Measurements from ENCODE around the gene MIER2. TPM values are rescaled to one million over a fixed set of nuclear protein-coding genes. Genes with fewer than 3 reads are reported as not detected.
"Not testable (repeated sequence)": the region's sequence is repeated elsewhere in the genome, so short reads cannot be mapped to it uniquely, and the experiment has no call there.

Gene MIER2
- total and polyA plus RNA-seq, 4 donors = 9.4 to 49.0 (median 28.4) TPM

DNA sequence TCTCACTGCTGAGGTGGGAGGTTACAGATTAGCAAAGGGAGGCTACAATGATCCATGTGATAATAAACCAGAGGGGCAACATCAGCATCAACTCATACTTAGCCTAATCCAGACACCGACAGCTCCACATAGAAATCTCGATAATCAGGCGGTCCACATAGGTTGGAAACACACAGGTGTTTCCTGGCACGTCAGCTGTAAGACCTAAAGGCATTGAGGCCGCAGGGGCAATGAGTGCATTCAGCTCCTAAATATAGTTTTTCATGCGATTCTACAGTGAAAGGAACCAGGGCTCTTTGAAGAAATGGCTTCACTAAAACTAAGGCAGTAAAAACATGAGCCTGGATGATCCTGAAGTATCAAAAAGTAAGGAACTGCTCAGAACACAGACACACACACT lies 72.7 kb downstream of the MIER2 start:
- peaks cover 8% of the 10 kb centered on the region for H3K4me1 ChIP-seq (ENCODE audit: control insufficient read depth, insufficient read depth, low read length)
- H3K27me3 ChIP-seq (ENCODE audit: control insufficient read depth, insufficient read depth, low read length) = peaks cover 16% of the 10 kb centered on the region
- no peaks in the 10 kb centered on the region for H3K36me3 ChIP-seq (ENCODE audit: control insufficient read depth, insufficient read depth, low read length)
- 90% methylated on average over 6 of the region's 6 CpGs for WGBS (ENCODE audit: insufficient coverage)
- no peaks in the 10 kb centered on the region for H3K9me3 ChIP-seq (ENCODE audit: control insufficient read depth, insufficient read depth, low read length)
- no peak for DNase-seq (ENCODE audit: low read depth in 4 of 6, low spot score in 6 of 6)
- H3K27ac ChIP-seq (ENCODE audit: low read depth, low read length) = no peak overlapping the region
- no peak overlapping the region for H3K4me3 ChIP-seq (ENCODE audit: low read depth, low read length)

DNA sequence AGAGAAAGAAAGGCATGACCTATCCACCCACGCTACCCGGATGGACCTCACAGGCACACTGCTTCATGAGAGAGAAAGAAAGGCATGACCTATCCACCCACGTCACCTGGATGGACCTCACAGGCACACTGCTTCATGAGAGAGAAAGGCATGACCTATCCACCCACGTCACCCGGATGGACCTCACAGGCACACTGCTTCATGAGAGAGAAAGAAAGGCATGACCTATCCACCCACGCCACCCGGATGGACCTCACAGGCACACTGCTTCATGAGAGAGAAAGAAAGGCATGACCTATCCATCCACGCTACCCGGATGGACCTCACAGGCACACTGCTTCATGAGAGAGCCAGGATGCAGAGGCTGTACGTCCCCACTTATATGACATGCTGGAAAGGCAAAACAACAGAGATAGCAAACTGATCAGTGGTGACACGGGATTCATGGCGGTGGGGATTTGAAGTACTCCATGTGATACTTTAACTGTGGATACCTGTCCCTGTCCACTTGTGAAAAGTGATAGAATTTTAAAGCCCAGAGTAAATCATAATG lies 73.8 kb downstream of the MIER2 start:
- peaks cover 16% of the 10 kb centered on the region for H3K27me3 ChIP-seq (ENCODE audit: control insufficient read depth, insufficient read depth, low read length)
- H3K4me3 ChIP-seq (ENCODE audit: low read depth, low read length); DNase-seq (ENCODE audit: low read depth in 4 of 6, low spot score in 6 of 6); H3K4me1 ChIP-seq (ENCODE audit: control insufficient read depth, insufficient read depth, low read length); H3K36me3 ChIP-seq (ENCODE audit: control insufficient read depth, insufficient read depth, low read length); H3K27ac ChIP-seq (ENCODE audit: low read depth, low read length); H3K9me3 ChIP-seq (ENCODE audit: control insufficient read depth, insufficient read depth, low read length): not testable (repeated sequence)
- WGBS (ENCODE audit: insufficient coverage) = 65% methylated on average over 5 of the region's 12 CpGs

DNA sequence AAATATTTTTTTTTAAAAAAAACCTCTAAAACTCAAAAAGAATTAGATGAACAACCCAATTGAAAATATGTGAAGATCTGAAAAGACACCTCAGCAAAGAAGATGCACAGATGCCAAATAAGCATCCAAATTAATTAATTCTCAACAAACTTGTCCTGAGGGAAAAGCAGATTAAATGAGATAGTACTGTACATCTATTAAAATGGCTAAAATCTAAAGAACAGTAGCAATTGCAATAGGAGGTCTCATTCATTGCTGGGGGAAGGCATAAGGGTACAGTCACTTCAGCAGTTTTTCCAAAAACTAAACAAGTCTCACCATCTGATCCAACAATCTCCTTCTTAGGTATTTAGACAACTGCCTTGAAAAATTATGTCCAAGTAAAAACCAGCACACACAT lies 75.4 kb downstream of the MIER2 start:
- no peaks in the 10 kb centered on the region for H3K9me3 ChIP-seq (ENCODE audit: control insufficient read depth, insufficient read depth, low read length)

DNA sequence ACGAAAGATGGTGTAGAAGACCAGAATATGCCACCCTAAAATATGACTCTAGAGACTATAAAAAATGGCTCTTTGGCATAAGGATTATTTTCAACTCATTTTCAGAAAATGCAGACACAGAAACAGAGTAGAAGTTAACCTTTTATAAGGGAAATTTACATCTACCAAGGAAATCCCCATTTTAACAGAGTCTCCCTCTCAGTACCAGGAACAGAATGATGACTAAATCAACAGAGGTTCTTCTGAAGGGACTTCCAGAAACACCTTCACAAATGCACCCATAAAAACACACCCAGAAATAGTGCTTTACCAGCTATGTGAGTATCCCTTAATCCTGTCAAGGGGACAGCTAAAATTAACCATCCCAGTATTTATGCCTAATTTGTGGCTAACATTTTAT lies 82.5 kb downstream of the MIER2 start:
- Histone ChIP-seq H3K36me3 (ENCODE audit: control insufficient read depth, insufficient read depth, low read length) (no peaks in the 10 kb centered on the region), H3K27ac (ENCODE audit: low read depth, low read length) (no peak overlapping the region), H3K4me1 (ENCODE audit: control insufficient read depth, insufficient read depth, low read length) (peaks cover 3% of the 10 kb centered on the region), H3K27me3 (ENCODE audit: control insufficient read depth, insufficient read depth, low read length) (peaks cover 12% of the 10 kb centered on the region), H3K9me3 (ENCODE audit: control insufficient read depth, insufficient read depth, low read length) (no peaks in the 10 kb centered on the region), H3K4me3 (ENCODE audit: low read depth, low read length) (no peak overlapping the region)
- WGBS (ENCODE audit: insufficient coverage) = no CpG with 5 or more reads among the region's 1 CpG
- no peak for DNase-seq (ENCODE audit: low read depth in 4 of 6, low spot score in 6 of 6)

More for the DNA sequence above, 75.4 kb downstream of the MIER2 start:
- Histone ChIP-seq H3K4me1 (ENCODE audit: control insufficient read depth, insufficient read depth, low read length) (peaks cover 8% of the 10 kb centered on the region), H3K4me3 (ENCODE audit: low read depth, low read length) (no peak overlapping the region), H3K27me3 (ENCODE audit: control insufficient read depth, insufficient read depth, low read length) (peaks cover 18% of the 10 kb centered on the region), H3K36me3 (ENCODE audit: control insufficient read depth, insufficient read depth, low read length) (no peaks in the 10 kb centered on the region), H3K27ac (ENCODE audit: low read depth, low read length) (no peak overlapping the region)
- no peak for DNase-seq (ENCODE audit: low read depth in 4 of 6, low spot score in 6 of 6)

DNA sequence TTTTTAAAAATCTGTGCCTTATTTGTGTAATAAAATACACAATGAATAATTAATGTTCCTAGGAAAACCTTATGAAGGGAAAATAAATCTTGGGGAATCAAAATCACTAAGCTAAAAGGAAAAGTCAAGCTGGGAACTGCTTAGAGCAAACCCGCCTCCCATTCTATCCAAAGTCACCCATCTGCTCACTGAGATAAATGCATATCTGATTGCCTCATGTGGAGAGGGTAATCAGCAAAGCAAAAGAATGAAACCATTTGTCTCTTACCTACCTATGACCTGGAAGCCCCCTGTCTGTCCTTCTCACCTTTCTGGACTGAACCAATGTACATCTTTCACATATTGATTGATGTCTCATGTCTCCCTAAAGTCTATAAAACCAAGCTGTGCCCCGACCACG lies 87.8 kb downstream of the MIER2 start:
- not testable (repeated sequence) for H3K36me3 ChIP-seq (ENCODE audit: control insufficient read depth, insufficient read depth, low read length); DNase-seq (ENCODE audit: low read depth in 4 of 6, low spot score in 6 of 6); H3K4me3 ChIP-seq (ENCODE audit: low read depth, low read length); H3K4me1 ChIP-seq (ENCODE audit: control insufficient read depth, insufficient read depth, low read length); H3K27me3 ChIP-seq (ENCODE audit: control insufficient read depth, insufficient read depth, low read length); H3K27ac ChIP-seq (ENCODE audit: low read depth, low read length); H3K9me3 ChIP-seq (ENCODE audit: control insufficient read depth, insufficient read depth, low read length)
- no CpG with 5 or more reads among the region's 3 CpGs for WGBS (ENCODE audit: insufficient coverage)

Other genes starting within 250 kb of the MIER2 start
- not detected for gene OR4F17, start 237.7 kb downstream of the MIER2 start, total RNA-seq
- gene OR4F17, start 237.7 kb downstream of the MIER2 start, polyA plus RNA-seq (ENCODE audit: insufficient read length in 2 of 2) = not detected
- 10 to 100 TPM; 11.8 to 12.4 TPM for gene PLPP2, start 53.4 kb downstream of the MIER2 start, total RNA-seq
- 10 to 100 TPM; 15.2 to 24.2 TPM for gene PLPP2, start 53.4 kb downstream of the MIER2 start, polyA plus RNA-seq (ENCODE audit: insufficient read length in 2 of 2)
- gene C2CD4C, start 64.4 kb upstream of the MIER2 start, total RNA-seq = 1 to 10 TPM; 8.7 to 9.4 TPM
- 10 to 100 TPM; 30.8 to 32.6 TPM for gene C2CD4C, start 64.4 kb upstream of the MIER2 start, polyA plus RNA-seq (ENCODE audit: insufficient read length in 2 of 2)
- 10 to 100 TPM; 15.5 to 24.2 TPM for gene SHC2, start 116.2 kb upstream of the MIER2 start, total RNA-seq
- 100 to 1,000 TPM in 1 of 2 donors, 10 to 100 TPM in 1; 92.7 to 111 TPM for gene SHC2, start 116.2 kb upstream of the MIER2 start, polyA plus RNA-seq (ENCODE audit: insufficient read length in 2 of 2)
- gene MADCAM1, start 151.7 kb upstream of the MIER2 start, total RNA-seq = 1 to 10 TPM in 1 of 2 donors, under 1 TPM in 1; 0.40 to 2.6 TPM
- 1 to 10 TPM; 5.3 to 7.1 TPM for gene MADCAM1, start 151.7 kb upstream of the MIER2 start, polyA plus RNA-seq (ENCODE audit: insufficient read length in 2 of 2)
- gene TPGS1, start 162.7 kb upstream of the MIER2 start, total RNA-seq = 10 to 100 TPM in 1 of 2 donors, 1 to 10 TPM in 1; 9.9 to 23.9 TPM
- 10 to 100 TPM; 30.3 to 31.3 TPM for gene TPGS1, start 162.7 kb upstream of the MIER2 start, polyA plus RNA-seq (ENCODE audit: insufficient read length in 2 of 2)
- gene CDC34, start 187.0 kb upstream of the MIER2 start, total RNA-seq = 10 to 100 TPM; 35.5 to 85.5 TPM
- gene CDC34, start 187.0 kb upstream of the MIER2 start, polyA plus RNA-seq (ENCODE audit: insufficient read length in 2 of 2) = 10 to 100 TPM; 86.6 to 92.0 TPM
- under 1 TPM in 1 of 2 donors, not detected in 1; 0.33 TPM for gene GZMM, start 199.3 kb upstream of the MIER2 start, total RNA-seq
- under 1 TPM; 0.55 to 0.68 TPM for gene GZMM, start 199.3 kb upstream of the MIER2 start, polyA plus RNA-seq (ENCODE audit: insufficient read length in 2 of 2)
- 100 to 1,000 TPM; 177 to 638 TPM for gene BSG, start 227.8 kb upstream of the MIER2 start, total RNA-seq
- 100 to 1,000 TPM; 484 to 623 TPM for gene BSG, start 227.8 kb upstream of the MIER2 start, polyA plus RNA-seq (ENCODE audit: insufficient read length in 2 of 2)
- gene HCN2, start 245.1 kb upstream of the MIER2 start, total RNA-seq = 10 to 100 TPM in 1 of 2 donors, 1 to 10 TPM in 1; 8.6 to 35.7 TPM
- 10 to 100 TPM; 82.5 to 85.8 TPM for gene HCN2, start 245.1 kb upstream of the MIER2 start, polyA plus RNA-seq (ENCODE audit: insufficient read length in 2 of 2)